ENCODE data around the gene SGCD.

DNA sequence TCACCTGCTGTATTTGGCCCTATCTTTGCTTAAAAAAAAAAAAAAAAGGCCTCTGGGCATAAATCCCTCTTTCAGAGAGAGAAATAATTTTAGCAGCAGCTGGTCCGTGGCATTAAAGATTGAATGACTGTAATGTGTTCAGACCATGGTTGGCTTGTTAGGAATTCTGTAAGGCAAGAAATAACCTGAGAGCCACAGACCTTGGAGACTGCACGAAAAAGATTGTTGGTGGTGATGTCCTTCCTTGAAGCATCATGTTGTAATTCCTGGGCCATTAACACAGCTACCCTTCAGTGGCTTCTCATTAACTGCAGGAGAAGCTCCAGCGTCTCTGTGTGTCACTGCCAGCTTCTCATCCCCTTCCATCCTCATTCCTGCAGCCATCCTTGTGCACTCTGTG lies 79.0 kb downstream of the SGCD start:
- TF ChIP-seq, protein P1, sequence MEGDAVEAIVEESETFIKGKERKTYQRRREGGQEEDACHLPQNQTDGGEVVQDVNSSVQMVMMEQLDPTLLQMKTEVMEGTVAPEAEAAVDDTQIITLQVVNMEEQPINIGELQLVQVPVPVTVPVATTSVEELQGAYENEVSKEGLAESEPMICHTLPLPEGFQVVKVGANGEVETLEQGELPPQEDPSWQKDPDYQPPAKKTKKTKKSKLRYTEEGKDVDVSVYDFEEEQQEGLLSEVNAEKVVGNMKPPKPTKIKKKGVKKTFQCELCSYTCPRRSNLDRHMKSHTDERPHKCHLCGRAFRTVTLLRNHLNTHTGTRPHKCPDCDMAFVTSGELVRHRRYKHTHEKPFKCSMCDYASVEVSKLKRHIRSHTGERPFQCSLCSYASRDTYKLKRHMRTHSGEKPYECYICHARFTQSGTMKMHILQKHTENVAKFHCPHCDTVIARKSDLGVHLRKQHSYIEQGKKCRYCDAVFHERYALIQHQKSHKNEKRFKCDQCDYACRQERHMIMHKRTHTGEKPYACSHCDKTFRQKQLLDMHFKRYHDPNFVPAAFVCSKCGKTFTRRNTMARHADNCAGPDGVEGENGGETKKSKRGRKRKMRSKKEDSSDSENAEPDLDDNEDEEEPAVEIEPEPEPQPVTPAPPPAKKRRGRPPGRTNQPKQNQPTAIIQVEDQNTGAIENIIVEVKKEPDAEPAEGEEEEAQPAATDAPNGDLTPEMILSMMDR (conservative IDR thresholded peaks at IDR 0.05; ENCODE audit: low read length), result no peak
- TF ChIP-seq EZH2phosphoT487 (IDR thresholded peaks at IDR 0.05; ENCODE audit: borderline replicate concordance, low read depth, low read length), result no peak

All from OCI-LY7 (cell line).